Spleen (tissue), 7 donors: ENCODE results near the gene TBKBP1.

Source experiments
- CTCF ChIP-seq, 11 experiments: fragments of 200-600 bp in 7 of 11; fragments of 450-650 bp in 4 of 11; sonication (generic) in 4 of 11; IDR thresholded peaks in 8 of 11; conservative IDR thresholded peaks in 3 of 11; 1 replicate in 7 of 11; 2 replicates in 4 of 11; pipeline versions ENCODE4 v1.4.0 to v1.8.0; 2016 to 2021; ENCODE audit warnings: antibody characterized with exemption in 11 of 11, inconsistent platforms in 4 of 11, mild to moderate bottlenecking in 1 of 11
- POLR2A ChIP-seq, 3 donors: fragments of 450-650 bp; IDR thresholded peaks; one replicate each; pipeline ENCODE4 v1.5.1; 2017; ENCODE audit warnings: antibody characterized with exemption in 3 of 3, mild to moderate bottlenecking in 1 of 3
- POLR2AphosphoS5 ChIP-seq, 3 donors: sonication (generic); formaldehyde crosslinking; IDR thresholded peaks; one replicate each; pipeline ENCODE4 v1.5.1; 2017; ENCODE audit warnings: antibody characterized with exemption in 3 of 3
- donor health status: DM: no; HTN: no; CAD: no; lungs with moderate emphysema.
- donor health status: DM: no; HTN: no; CAD: no.
- donor health status: DM: no; HTN: no; CAD: no.

- TF ChIP-seq CTCF (IDR thresholded peaks at IDR 0.05 in 8 of 11, conservative IDR thresholded peaks at IDR 0.05 in 3 of 11) (no peak), POLR2AphosphoS5 (IDR thresholded peaks at IDR 0.05) (no peak), POLR2A (IDR thresholded peaks at IDR 0.05) (no peak)
Observed at GRCh38 chr17:47745037-47745380, 51.0 kb downstream of the TBKBP1 start.
